Astrocyte (in vitro differentiated cells and primary cell): ENCODE data around the gene PXDN.

Experiments used
- EZH2 ChIP-seq: IDR thresholded peaks from 2 replicates; pipeline ENCODE4 v1.6.1; 2012; ENCODE audit warnings: mild to moderate bottlenecking, low read length, inconsistent platforms; ENCODE audit not compliant: insufficient read depth
- TF ChIP-seq, protein P1 (sequence below): IDR thresholded peaks from 2 replicates; pipeline ENCODE4 v1.5.1; 2011; ENCODE audit warnings: low read depth, mild to moderate bottlenecking, inconsistent platforms, low read length, moderate library complexity; ENCODE audit not compliant: insufficient read depth

DNA sequence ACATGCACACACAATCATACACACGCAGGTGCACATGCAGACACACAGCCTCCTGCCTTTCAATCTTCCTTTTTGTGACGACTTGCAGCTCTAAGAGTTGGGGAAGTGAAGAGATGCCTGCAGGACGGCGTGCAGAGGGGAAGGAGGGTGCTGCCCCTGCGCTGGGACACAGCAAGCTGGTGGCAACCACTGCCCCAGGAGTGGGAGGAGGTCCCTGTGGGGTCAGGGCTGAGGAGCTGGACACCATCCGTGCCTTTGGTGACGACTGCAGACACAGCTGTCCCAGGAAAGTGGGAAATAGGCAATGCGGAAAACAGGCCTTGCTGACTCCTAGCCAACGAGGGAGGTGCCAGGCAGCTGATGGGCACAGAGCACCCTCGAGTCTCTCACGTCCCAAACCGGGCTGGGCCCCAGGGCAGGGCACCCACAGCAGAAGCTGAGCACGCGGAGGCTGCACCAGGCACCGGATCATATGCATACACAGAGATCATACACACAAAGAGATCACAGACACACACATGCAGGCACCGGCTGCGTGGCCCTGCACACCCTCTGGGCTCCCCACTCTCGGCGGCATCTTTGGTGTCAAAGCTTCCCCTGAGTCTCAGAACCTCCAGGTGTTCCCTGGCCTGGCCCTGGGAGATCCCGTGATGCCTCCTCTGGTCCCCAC lies 146.1 kb downstream of the PXDN start:
- TF ChIP-seq, protein P1, sequence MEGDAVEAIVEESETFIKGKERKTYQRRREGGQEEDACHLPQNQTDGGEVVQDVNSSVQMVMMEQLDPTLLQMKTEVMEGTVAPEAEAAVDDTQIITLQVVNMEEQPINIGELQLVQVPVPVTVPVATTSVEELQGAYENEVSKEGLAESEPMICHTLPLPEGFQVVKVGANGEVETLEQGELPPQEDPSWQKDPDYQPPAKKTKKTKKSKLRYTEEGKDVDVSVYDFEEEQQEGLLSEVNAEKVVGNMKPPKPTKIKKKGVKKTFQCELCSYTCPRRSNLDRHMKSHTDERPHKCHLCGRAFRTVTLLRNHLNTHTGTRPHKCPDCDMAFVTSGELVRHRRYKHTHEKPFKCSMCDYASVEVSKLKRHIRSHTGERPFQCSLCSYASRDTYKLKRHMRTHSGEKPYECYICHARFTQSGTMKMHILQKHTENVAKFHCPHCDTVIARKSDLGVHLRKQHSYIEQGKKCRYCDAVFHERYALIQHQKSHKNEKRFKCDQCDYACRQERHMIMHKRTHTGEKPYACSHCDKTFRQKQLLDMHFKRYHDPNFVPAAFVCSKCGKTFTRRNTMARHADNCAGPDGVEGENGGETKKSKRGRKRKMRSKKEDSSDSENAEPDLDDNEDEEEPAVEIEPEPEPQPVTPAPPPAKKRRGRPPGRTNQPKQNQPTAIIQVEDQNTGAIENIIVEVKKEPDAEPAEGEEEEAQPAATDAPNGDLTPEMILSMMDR = no peak
- no peak for TF ChIP-seq EZH2
